Panc1 (cell line): ENCODE results near the gene OMA1.

ENCODE experiments used
- CTCF ChIP-seq: fragments of 450-650 bp; IDR thresholded peaks from 2 replicates; pipeline ENCODE4 v1.5.1; 2017; ENCODE audit warnings: mild to moderate bottlenecking
- SIN3A ChIP-seq: IDR thresholded peaks from 2 replicates; pipeline ENCODE4 v1.6.1; 2012; ENCODE audit warnings: low read depth, mild to moderate bottlenecking, low read length, moderate library complexity, borderline replicate concordance; ENCODE audit not compliant: insufficient read depth

GRCh38 chr1:58457023-58457635 is 89.4 kb downstream of the OMA1 start:
- TF ChIP-seq CTCF (no peak), SIN3A (no peak)
